BLaER1 treated with 17β-estradiol and CSF1 and Interleukin-3, amounts not matched to agents 10 nM and 100 nM (cell line): Measurements from ENCODE around the gene TP53I13.

Experiments used
- H3K27ac ChIP-seq, 11 experiments: shearing (Covaris generic); formaldehyde crosslinking; 2 replicates each; pipeline ENCODE4 v1.8.1; 2022
- H3K27me3 ChIP-seq, 11 experiments: shearing (Covaris generic); formaldehyde crosslinking; 2 replicates each; pipeline ENCODE4 v1.8.1; 2022
- H3K36me3 ChIP-seq, 11 experiments: shearing (Covaris generic); formaldehyde crosslinking; 2 replicates each; pipeline ENCODE4 v1.8.1; 2022
- H3K4me1 ChIP-seq, 10 experiments: shearing (Covaris generic); formaldehyde crosslinking; 2 replicates each; pipeline ENCODE4 v1.8.1; 2022
- H3K4me2 ChIP-seq, 11 experiments: shearing (Covaris generic); formaldehyde crosslinking; 2 replicates each; pipeline ENCODE4 v1.8.1; 2022
- H3K4me3 ChIP-seq, 10 experiments: shearing (Covaris generic); formaldehyde crosslinking; 2 replicates each; pipeline ENCODE4 v1.8.1; 2022
- H3K9ac ChIP-seq, 11 experiments: shearing (Covaris generic); formaldehyde crosslinking; 2 replicates each; pipeline ENCODE4 v1.8.1; 2022
- H3K9me3 ChIP-seq, 11 experiments: shearing (Covaris generic); formaldehyde crosslinking; replicated peaks in 1 of 11; 2 replicates each; pipeline ENCODE4 v1.8.1; 2022
- H4K20me1 ChIP-seq, 11 experiments: shearing (Covaris generic); formaldehyde crosslinking; 2 replicates each; pipeline ENCODE4 v1.8.1; 2022
- Cebpa-rat ChIP-seq, 11 experiments: shearing (Covaris generic); IDR thresholded peaks; 2 replicates each; pipeline ENCODE4 v1.8.1; 2022

TP53I13 gene

GRCh38 chr17:29616300-29617048 lies 48.0 kb downstream of the TP53I13 start:
- peaks cover 13 to 28% (median 22%) of the 10 kb centered on the region in 11 experiments for H3K27me3 ChIP-seq
- H3K4me1 ChIP-seq = peaks cover 55 to 89% (median 87%) of the 10 kb centered on the region in 10 experiments
- TF ChIP-seq Cebpa-rat (IDR thresholded peaks at IDR 0.05) = no peak
- H3K9ac ChIP-seq = peak overlapping the region in 7 of 11 experiments; percentile 42 to 85 (median 57); a peak in 11 of 22 replicates
- H3K4me2 ChIP-seq = peak overlapping the region; percentile 92 to 98 (median 95)
- no peak overlapping the region for H3K27ac ChIP-seq
- H3K9me3 ChIP-seq = peaks cover 0 to 5% (median 0%) of the 10 kb centered on the region in 11 experiments; a peak in 1 of 22 replicates
- H3K36me3 ChIP-seq = peaks cover 0 to 14% (median 8%) of the 10 kb centered on the region in 11 experiments; a peak in 12 of 22 replicates
- H3K4me3 ChIP-seq = peak overlapping the region; percentile 34 to 68 (median 54); a peak in 16 of 20 replicates
- peaks cover 0 to 47% (median 22%) of the 10 kb centered on the region in 11 experiments; a peak in 19 of 22 replicates for H4K20me1 ChIP-seq

GRCh38 chr17:29617125-29617480 lies 48.6 kb downstream of the TP53I13 start:
- H3K4me1 ChIP-seq = peaks cover 61 to 95% (median 93%) of the 10 kb centered on the region in 10 experiments
- H3K4me2 ChIP-seq = peak overlapping the region; percentile 92 to 98 (median 95)
- peaks cover 0 to 8% (median 5%) of the 10 kb centered on the region in 11 experiments; a peak in 11 of 22 replicates for H3K36me3 ChIP-seq
- TF ChIP-seq Cebpa-rat (IDR thresholded peaks at IDR 0.05) = no peak
- peak overlapping the region in 10 of 11 experiments; percentile 45 to 88 (median 84); a peak in 19 of 22 replicates for H3K27ac ChIP-seq
- H4K20me1 ChIP-seq = peaks cover 0 to 47% (median 21%) of the 10 kb centered on the region in 11 experiments; a peak in 19 of 22 replicates
- H3K27me3 ChIP-seq = peaks cover 13 to 28% (median 22%) of the 10 kb centered on the region in 11 experiments
- H3K4me3 ChIP-seq = peak overlapping the region; percentile 42 to 68 (median 54); a peak in 19 of 20 replicates
- H3K9ac ChIP-seq = peak overlapping the region; percentile 58 to 85 (median 80); a peak in 20 of 22 replicates
- H3K9me3 ChIP-seq = peaks cover 0 to 5% (median 0%) of the 10 kb centered on the region in 11 experiments; a peak in 1 of 22 replicates

GRCh38 chr17:29617481-29618271 lies 49.2 kb downstream of the TP53I13 start:
- Histone ChIP-seq H4K20me1 (peaks cover 0 to 47% (median 21%) of the 10 kb centered on the region in 11 experiments; a peak in 19 of 22 replicates), H3K36me3 (peaks cover 0 to 4% (median 4%) of the 10 kb centered on the region in 11 experiments; a peak in 11 of 22 replicates), H3K27me3 (peaks cover 13 to 28% (median 22%) of the 10 kb centered on the region in 11 experiments), H3K27ac (peak overlapping the region; percentile 45 to 88 (median 83); a peak in 21 of 22 replicates), H3K4me1 (peaks cover 63 to 99% (median 95%) of the 10 kb centered on the region in 10 experiments), H3K4me2 (peak overlapping the region; percentile 92 to 98 (median 95)), H3K9ac (peak overlapping the region; percentile 58 to 85 (median 80); a peak in 21 of 22 replicates), H3K4me3 (peak overlapping the region; percentile 42 to 68 (median 54)), H3K9me3 (peaks cover 0 to 4% (median 0%) of the 10 kb centered on the region in 11 experiments; a peak in 1 of 22 replicates)
- no peak for TF ChIP-seq Cebpa-rat (IDR thresholded peaks at IDR 0.05)

GRCh38 chr17:29618272-29619065 lies 50.0 kb downstream of the TP53I13 start:
- H3K4me3 ChIP-seq = peak overlapping the region; percentile 42 to 68 (median 54); a peak in 18 of 20 replicates
- no peaks in the 10 kb centered on the region for H3K36me3 ChIP-seq
- peaks cover 13 to 28% (median 22%) of the 10 kb centered on the region in 11 experiments for H3K27me3 ChIP-seq
- peaks cover 0 to 47% (median 27%) of the 10 kb centered on the region in 11 experiments; a peak in 19 of 22 replicates for H4K20me1 ChIP-seq
- H3K4me1 ChIP-seq = peaks cover 69 to 99% (median 95%) of the 10 kb centered on the region in 10 experiments
- peak overlapping the region in 10 of 11 experiments; percentile 58 to 85 (median 82); a peak in 18 of 22 replicates for H3K9ac ChIP-seq
- H3K9me3 ChIP-seq = no peaks in the 10 kb centered on the region
- H3K27ac ChIP-seq = peak overlapping the region in 9 of 11 experiments; percentile 75 to 88 (median 84); a peak in 17 of 22 replicates
- H3K4me2 ChIP-seq = peak overlapping the region; percentile 92 to 98 (median 95)
- TF ChIP-seq Cebpa-rat (IDR thresholded peaks at IDR 0.05) = no peak

- Histone ChIP-seq H3K4me2 (peak overlapping the region; percentile 92 to 98 (median 95); a peak in 20 of 22 replicates), H3K9ac (peak overlapping the region in 1 of 11 experiments; percentile 7; a peak in 1 of 22 replicates), H3K27ac (no peak overlapping the region), H3K36me3 (no peaks in the 10 kb centered on the region), H4K20me1 (peaks cover 0 to 40% (median 28%) of the 10 kb centered on the region in 11 experiments; a peak in 19 of 22 replicates), H3K4me1 (peaks cover 66 to 99% (median 95%) of the 10 kb centered on the region in 10 experiments), H3K27me3 (peaks cover 13 to 28% (median 22%) of the 10 kb centered on the region in 11 experiments), H3K9me3 (no peaks in the 10 kb centered on the region), H3K4me3 (no peak overlapping the region)
- no peak for TF ChIP-seq Cebpa-rat (IDR thresholded peaks at IDR 0.05)
These were observed 50.8 kb downstream of the TP53I13 start for GRCh38 chr17:29619251-29619650.

GRCh38 chr17:29620271-29620670 lies 51.8 kb downstream of the TP53I13 start:
- Histone ChIP-seq H3K27ac (no peak overlapping the region), H3K9ac (0 out of 22 replicates have a peak overlapping the region, but pooled peaks of 1 of the 11 experiments have one; percentile 37), H3K9me3 (no peaks in the 10 kb centered on the region), H4K20me1 (peaks cover 4 to 46% (median 25%) of the 10 kb centered on the region in 11 experiments; a peak in 19 of 22 replicates), H3K4me3 (no peak overlapping the region), H3K27me3 (peaks cover 13 to 25% (median 22%) of the 10 kb centered on the region in 11 experiments), H3K4me2 (peak overlapping the region in 9 of 11 experiments; percentile 93 to 98 (median 96); a peak in 14 of 22 replicates), H3K4me1 (peaks cover 56 to 97% (median 89%) of the 10 kb centered on the region in 10 experiments), H3K36me3 (peaks cover 0 to 1% (median 0%) of the 10 kb centered on the region in 11 experiments; a peak in 4 of 22 replicates)
- no peak for TF ChIP-seq Cebpa-rat (IDR thresholded peaks at IDR 0.05)

- Histone ChIP-seq H3K4me2 (peak overlapping the region in 9 of 11 experiments; percentile 93 to 98 (median 96); a peak in 18 of 22 replicates), H3K36me3 (peaks cover 0 to 8% (median 5%) of the 10 kb centered on the region in 11 experiments; a peak in 10 of 22 replicates), H4K20me1 (peaks cover 7 to 50% (median 28%) of the 10 kb centered on the region in 11 experiments; a peak in 19 of 22 replicates), H3K27ac (peak overlapping the region in 1 of 11 experiments; percentile 6; a peak in 2 of 22 replicates), H3K4me1 (peaks cover 52 to 95% (median 86%) of the 10 kb centered on the region in 10 experiments), H3K4me3 (peak overlapping the region in 2 of 10 experiments; percentile 71 to 77; a peak in 2 of 20 replicates), H3K27me3 (peaks cover 10 to 18% (median 17%) of the 10 kb centered on the region in 11 experiments), H3K9me3 (no peaks in the 10 kb centered on the region), H3K9ac (peak overlapping the region in 4 of 11 experiments; percentile 84 to 88 (median 86); a peak in 4 of 22 replicates)
- no peak for TF ChIP-seq Cebpa-rat (IDR thresholded peaks at IDR 0.05)
These were observed 52.4 kb downstream of the TP53I13 start for GRCh38 chr17:29620779-29621500.
